ENCODE measurements around the gene ZBTB7C. TPM values are rescaled to one million over a fixed set of nuclear protein-coding genes. Genes with fewer than 3 reads are reported as not detected.

Gene ZBTB7C
- total and polyA plus RNA-seq, 2 donors (not counting 1 experiment from before 2014, with no cell fraction given), result not detected

DNA sequence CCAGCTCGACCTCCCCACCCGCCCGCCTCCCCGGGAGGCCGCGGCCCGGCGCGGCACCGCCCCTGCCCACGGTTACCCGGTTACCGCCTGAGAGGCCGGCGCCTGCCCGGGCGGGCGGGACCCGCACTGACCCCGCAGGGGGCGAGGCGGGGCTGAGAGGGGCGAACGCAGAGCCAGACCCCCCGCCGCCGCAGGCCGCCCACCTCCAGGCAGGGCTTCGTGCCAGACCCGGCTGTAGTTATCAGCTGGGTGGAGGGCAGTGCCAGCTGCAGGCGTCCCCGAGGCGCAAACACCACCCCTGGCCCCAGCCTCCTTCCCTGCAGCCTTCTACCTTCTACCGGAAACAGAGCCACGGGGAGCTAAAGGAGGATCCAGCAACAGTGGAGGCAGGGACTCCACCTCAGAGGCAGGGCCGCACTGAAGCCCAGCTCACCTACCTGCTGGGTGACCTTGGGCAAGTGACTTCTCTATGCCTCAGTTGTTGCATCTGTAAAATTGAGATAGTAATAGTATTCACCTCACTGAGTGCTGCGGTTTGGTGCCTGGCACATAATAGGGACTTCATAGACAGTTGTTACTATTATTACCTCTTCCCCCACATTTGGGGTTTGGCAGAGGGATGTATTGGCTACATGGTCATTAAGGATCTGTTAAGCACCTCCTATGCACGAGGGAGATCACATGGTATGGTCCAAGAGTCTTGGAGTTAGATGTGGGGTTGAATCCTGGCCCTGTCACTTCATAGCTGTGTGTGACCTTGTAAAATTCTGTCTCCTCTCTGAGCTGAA, 247.1 kb downstream of the ZBTB7C start:
- CTCF ChIA-PET, result no interaction called here
- H3K36me3 ChIP-seq (replicated peaks in 1 of 2; ENCODE audit: control extremely low read depth in 1 of 2, control insufficient read depth in 1 of 2, extremely low read depth in 1 of 2, insufficient read depth in 2 of 2, low read length in 1 of 2), result no peaks in the 10 kb centered on the region
- H3K27me3 Mint-ChIP-seq, result peaks cover 44% of the 10 kb centered on the region
- TF ChIP-seq, protein P1, sequence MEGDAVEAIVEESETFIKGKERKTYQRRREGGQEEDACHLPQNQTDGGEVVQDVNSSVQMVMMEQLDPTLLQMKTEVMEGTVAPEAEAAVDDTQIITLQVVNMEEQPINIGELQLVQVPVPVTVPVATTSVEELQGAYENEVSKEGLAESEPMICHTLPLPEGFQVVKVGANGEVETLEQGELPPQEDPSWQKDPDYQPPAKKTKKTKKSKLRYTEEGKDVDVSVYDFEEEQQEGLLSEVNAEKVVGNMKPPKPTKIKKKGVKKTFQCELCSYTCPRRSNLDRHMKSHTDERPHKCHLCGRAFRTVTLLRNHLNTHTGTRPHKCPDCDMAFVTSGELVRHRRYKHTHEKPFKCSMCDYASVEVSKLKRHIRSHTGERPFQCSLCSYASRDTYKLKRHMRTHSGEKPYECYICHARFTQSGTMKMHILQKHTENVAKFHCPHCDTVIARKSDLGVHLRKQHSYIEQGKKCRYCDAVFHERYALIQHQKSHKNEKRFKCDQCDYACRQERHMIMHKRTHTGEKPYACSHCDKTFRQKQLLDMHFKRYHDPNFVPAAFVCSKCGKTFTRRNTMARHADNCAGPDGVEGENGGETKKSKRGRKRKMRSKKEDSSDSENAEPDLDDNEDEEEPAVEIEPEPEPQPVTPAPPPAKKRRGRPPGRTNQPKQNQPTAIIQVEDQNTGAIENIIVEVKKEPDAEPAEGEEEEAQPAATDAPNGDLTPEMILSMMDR (IDR thresholded peaks at IDR 0.05), result no peak
- no peak for TF ChIP-seq EZH2 (IDR thresholded peaks at IDR 0.05; ENCODE audit: borderline replicate concordance, insufficient read depth, low read depth, low read length, poor library complexity, severe bottlenecking)
- H3K27ac ChIP-seq (ENCODE audit: low read length in 2 of 2), result no peak overlapping the region
- H3K4me3 ChIP-seq (ENCODE audit: control extremely low read depth in 1 of 5, extremely low read depth in 1 of 5, insufficient read depth in 1 of 5, low read depth in 2 of 5, low read length in 4 of 5), result peak overlapping the region in 3 of 5 experiments; percentile 34 to 46 (median 42)
- no peak for DNase-seq
- H3K27ac Mint-ChIP-seq, result no peak overlapping the region
- peaks cover 10 to 11% of the 10 kb centered on the region in 2 donors for H3K4me1 ChIP-seq (ENCODE audit: control insufficient read depth in 2 of 2, insufficient read depth in 2 of 2, low read length in 2 of 2)
- POLR2A ChIA-PET, result no interaction called here
- H3K4me2 ChIP-seq (replicated peaks; ENCODE audit: low read depth, low read length, poor library complexity, severe bottlenecking), result peak overlapping the region; percentile 80
- H3K4me3 Mint-ChIP-seq, result peak overlapping the region; percentile 76
- intact Hi-C loops (cut with micrococcal nuclease), result no loop called here
- H3K9me3 Mint-ChIP-seq (ENCODE audit: insufficient read depth), result no peaks in the 10 kb centered on the region
- H3K79me2 ChIP-seq (ENCODE audit: control insufficient read depth, insufficient read depth, low read length), result no peaks in the 10 kb centered on the region
- 7% methylated on average over 37 of the region's 38 CpGs for WGBS (ENCODE audit: insufficient coverage)
- peaks cover 9% of the 10 kb centered on the region for H3K4me1 Mint-ChIP-seq
- H3K9me3 ChIP-seq (ENCODE audit: control extremely low read depth in 1 of 3, control insufficient read depth in 2 of 3, insufficient read depth in 1 of 3, low read length in 2 of 3), result peaks cover 0 to 6% (median 0%) of the 10 kb centered on the region in 3 donors
- ATAC-seq (ENCODE audit: low read depth), result peak; percentile 31
- H4K20me1 ChIP-seq (ENCODE audit: control insufficient read depth, insufficient read depth, low read length, poor library complexity, severe bottlenecking), result no peaks in the 10 kb centered on the region
- H2AFZ ChIP-seq (ENCODE audit: insufficient read depth, low read depth, low read length, poor library complexity, severe bottlenecking), result peak overlapping the region; percentile 73
- peaks cover 0 to 28% (median 8%) of the 10 kb centered on the region in 4 experiments for H3K27me3 ChIP-seq (replicated peaks in 1 of 4; ENCODE audit: control extremely low read depth in 1 of 4, control insufficient read depth in 3 of 4, insufficient read depth in 4 of 4, low read length in 3 of 4)
- H3K9ac ChIP-seq (ENCODE audit: low read length), result peak overlapping the region; percentile 53

All from B cell (primary cell).